ENCODE measurements around the gene CFAP77.

Gene CFAP77

DNA sequence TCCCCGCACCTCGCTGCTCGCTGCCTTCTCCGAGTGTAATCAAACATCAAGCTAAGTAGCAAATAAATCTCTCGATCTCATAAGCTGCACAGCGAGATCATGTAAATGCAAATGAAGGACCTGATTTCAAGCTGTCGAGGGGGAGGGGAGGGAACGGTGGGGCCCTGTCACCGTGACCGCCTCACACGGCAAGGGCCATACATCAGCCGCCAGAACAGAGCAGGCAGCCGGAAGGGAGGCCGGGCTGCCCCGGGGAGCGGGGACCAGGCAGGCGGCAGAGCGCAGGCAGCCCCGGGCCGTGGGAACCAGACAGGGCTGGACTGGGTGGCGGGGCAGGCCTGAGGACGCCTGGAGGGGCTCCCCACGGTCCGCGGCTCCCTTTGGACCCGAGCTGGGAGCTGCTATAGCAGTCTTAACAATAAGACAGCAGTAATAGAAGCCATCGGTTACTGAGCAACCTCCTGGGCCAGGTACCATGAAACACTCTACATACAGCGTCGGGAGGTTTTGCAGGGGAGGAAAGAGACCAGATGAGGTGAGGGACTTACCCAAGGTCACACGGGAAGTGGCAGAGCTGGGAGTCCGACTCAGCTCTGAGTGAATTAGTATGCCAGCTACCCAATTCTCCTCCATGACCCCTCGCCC lies 76.8 kb downstream of the CFAP77 start:
- DNase-seq (ENCODE audit: extremely low read depth in 1 of 2, low read depth in 1 of 2): no peak

DNA sequence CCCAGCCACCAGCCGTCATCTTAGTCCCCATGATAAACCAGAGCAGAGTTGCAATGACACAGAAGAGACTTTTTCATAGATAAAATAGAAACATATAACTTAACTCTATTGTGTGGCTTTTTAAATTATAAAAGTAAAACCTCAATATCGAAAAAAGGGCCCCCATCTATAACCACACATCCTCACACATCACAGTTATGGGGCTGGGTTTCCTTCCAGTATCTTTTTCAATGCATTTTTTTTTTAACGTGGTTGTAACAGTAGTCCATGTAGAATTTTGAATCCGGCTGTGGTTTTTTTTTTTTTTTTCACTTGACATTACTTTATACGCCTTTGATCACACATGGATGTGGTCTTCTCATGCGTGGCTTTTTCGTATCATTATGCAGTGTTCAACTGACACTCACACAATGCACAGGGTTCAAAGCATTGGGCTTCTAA lies 77.4 kb downstream of the CFAP77 start:
- no peak for DNase-seq (ENCODE audit: extremely low read depth in 1 of 2, low read depth in 1 of 2)

DNA sequence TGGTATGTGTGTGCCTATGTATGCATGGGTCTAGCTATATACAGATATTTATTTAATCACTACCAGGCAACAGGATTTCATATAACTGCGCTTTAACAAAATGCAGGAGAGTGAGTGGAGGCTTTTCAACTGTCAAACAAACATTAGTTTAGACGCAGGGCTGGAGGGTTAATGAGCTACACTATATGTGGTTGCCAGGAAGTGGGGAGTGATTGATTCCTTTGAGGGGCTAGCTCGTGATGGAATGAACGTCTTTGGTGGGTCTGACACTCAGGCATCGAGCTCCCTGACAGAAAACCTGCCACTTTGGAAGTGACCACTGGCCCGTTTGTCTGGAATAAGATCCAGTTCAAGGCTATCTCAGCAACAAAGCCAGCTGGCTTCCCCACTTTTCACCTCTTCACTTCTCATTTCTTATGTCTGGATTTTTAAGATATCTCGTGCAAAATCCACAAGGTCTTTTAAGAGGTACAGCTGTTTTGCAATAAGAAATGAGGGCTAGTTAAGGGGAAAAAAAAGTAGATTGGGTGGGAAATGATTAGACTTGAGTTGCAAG lies 78.0 kb downstream of the CFAP77 start:
- DNase-seq (ENCODE audit: extremely low read depth in 1 of 2, low read depth in 1 of 2): no peak

DNA sequence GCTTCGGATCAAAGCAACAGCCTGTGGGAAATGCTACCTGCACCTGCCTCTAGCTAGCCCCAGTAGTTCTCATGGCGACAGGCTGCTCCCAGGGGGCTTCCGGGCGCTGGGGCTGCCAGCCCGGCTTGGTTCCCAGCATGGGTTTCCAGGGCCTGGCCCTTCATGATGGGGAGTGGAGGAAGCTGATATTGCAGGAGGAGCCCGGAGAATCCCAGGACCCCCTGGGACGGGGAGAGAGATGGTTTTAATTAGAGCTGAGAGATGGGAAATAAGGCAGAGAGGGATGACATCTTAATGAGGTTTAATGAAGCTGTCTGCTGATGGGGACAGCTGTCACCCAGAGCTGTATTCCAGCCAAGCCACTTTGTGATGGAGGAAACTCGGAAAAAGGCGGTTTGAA lies 78.6 kb downstream of the CFAP77 start:
- no peak for DNase-seq (ENCODE audit: extremely low read depth in 1 of 2, low read depth in 1 of 2)

DNA sequence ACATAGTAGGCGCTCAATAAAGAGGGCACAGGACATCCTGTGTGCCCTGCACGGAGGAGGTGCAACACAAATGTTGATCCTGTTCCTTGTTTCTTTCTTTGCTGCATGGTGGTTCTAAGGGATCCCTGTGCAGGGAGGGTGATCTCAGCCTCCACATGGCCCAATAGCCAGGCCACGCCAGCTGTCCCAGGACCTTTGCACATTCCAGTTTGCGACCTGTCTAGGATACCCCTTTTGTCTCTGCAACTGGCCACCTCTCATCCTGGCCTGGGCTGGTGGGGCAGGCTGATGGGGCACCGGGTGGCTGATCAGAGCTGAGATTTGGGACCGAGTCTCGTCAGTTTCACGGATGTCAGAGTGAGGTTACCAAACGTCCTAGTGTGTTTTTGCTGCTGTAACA lies 79.5 kb downstream of the CFAP77 start:
- DNase-seq (ENCODE audit: extremely low read depth in 1 of 2, low read depth in 1 of 2): no peak

DNA sequence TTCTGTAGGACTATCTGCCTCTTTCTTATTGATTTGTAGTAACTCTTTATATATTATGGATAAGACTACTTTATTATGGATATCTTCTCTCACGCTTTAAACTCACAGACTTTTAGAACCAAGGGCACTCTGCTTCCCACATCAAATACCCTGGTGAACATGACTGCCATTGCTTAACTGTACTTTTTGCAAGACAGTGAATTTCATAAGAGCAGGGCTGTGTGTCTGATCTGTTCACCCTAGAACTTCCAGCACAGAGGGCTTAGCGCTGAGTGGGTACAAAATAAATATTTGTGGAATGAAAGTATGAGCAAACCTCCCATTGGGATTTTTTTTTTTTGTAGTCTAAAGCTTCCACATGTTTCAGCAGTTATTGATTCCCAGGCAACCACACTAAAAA lies 84.8 kb downstream of the CFAP77 start:
- DNase-seq (ENCODE audit: extremely low read depth in 1 of 2, low read depth in 1 of 2): no peak

DNA sequence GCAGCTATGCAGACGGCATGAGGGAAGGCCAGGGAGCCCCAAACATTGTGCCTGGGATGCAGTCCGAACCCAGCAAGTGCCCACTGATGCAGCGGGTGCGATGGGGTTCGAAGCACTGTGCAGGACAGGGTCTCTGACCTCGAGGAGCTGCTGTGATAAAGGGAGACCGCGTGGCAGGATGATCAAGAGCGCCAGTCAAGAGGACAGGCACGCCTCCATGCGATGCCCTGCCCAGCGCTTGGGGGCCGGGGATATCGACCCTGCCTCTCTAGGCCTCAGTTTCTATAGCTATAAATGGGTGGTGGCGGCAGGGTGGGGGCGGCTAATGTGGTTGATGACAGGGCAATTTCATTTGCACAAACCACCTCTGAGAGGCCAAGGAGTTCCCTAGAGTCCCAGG lies 87.7 kb downstream of the CFAP77 start:
- no peak for DNase-seq (ENCODE audit: extremely low read depth in 1 of 2, low read depth in 1 of 2)

DNA sequence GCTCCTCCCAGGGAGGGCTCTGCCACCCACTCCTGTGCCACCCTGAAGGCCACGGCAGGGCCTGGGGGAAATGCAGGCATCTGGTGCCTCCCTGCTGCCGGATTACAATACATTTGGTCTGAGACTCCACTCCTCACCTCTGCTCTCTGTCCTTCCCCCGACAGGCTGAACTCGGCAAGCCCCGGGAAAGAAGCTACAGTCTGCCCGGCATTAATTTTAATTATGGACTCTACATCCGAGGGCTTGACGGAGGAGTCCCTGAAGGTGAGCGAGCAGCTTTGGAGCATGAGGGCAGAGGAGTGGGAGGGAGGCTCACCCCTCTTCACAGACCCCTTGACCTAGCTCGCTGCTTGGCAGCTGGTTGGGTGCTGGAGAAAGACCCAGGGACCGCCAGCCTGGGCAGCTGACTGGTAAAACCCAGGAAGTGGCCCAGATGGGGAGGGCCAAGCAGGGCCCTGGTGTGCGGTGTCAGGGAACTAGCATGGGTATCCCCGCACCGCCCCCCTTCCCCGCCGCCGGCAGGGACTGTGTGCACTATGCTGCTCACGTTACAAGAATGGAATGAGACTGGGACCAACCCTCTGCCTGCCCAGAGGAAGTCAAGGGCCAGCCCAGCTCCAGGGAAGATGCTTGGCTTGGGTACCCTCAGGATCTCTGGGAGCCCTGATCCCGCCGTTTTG lies 88.7 kb downstream of the CFAP77 start:
- DNase-seq (ENCODE audit: extremely low read depth in 1 of 2, low read depth in 1 of 2): no peak

DNA sequence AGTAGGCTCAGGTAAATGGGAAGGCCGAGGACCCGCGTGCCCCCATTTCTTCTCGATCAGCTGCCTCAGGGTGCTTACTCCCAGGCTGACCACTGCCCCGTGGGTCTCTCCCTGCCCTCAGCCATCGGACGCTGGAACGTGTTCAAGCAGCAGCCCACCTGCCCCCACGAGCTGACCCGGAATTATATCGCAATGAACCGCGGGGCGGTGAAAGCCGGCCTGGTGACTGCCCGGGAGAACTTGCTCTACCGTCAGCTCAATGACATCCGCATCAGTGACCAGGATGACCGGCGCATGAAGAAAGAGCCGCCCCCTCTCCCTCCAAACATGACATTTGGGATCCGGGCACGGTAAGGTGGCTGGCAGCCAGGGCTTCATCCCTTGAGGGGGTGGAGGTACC lies 89.2 kb downstream of the CFAP77 start:
- DNase-seq (ENCODE audit: extremely low read depth in 1 of 2, low read depth in 1 of 2): no peak

DNA sequence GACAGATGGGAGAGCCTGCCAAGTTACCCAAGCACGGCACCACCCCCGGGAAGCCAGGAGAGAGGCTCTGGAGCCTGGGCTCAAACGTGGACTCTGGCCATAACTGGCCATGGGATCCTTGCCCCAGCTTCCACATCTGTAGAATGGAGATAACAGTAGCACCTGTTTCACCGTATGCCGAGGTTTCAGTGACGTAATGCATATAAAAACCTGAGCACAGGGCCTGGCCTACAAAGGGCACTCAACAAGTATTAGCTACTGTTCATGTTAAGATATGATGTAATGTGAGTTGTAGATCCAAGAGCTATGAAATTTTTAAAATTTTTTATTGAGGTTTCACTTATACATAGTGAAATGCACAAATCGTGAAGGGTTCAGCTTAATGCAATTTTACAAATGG lies 90.2 kb downstream of the CFAP77 start:
- DNase-seq (ENCODE audit: extremely low read depth in 1 of 2, low read depth in 1 of 2): no peak

DNA sequence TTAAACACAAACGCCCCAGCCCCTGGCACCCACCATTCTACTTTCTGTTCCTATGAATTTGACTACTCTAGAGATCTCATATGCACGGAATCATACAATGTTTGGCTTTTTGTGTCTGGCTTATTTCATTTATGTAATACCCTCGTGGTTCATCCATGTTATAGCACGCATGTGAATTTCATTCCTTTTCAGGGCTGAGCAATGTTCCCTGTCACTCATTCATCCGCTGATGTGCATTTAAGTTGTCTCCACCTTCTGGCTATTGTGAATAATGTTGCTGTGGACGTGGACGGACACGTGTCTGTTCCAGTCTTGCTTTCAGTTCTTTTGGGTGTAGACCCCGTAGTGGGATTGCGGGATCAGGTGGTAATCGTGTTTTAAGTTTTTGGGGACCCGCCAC lies 92.5 kb downstream of the CFAP77 start:
- DNase-seq (ENCODE audit: extremely low read depth in 1 of 2, low read depth in 1 of 2): no peak

DNA sequence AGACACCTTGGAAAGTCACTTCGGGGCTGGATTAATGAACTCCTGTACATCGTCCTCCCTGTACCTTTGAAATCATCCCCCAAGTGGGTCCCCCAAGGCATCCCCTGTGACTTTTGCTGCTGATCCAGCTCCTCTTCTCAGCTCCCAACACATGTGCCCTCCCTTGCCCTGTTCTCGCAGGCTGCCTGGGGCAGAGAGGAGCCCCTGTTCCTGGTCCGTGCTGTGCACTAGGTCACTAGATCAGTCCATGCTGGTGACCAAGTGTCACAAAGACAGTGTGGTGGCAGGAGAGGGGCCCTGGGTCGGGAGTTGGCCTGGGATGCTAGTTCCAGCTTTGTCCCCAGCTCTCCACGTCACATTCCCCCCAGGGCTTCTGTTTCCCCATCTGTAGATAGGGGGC lies 93.1 kb downstream of the CFAP77 start:
- DNase-seq (ENCODE audit: extremely low read depth in 1 of 2, low read depth in 1 of 2): no peak

DNA sequence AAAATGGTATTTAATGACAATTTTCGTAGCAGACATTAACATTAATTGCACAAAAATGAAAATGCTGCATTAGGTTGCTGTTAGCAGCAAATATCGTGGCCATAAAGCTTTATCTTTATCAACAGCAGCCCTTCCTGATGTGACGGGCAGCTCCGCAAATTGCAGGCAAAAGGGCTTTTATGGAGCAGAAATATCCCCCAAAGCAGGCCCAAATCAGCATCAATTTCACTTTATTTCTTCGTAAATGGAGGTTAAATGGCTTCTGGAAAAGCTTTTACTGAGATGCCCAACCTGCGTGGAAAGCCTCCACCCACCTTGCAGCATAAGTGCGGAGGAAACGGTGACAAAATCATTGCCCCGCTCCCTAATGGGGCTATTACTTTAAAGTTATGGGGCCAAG lies 94.5 kb downstream of the CFAP77 start:
- no peak for DNase-seq (ENCODE audit: extremely low read depth in 1 of 2, low read depth in 1 of 2)

DNA sequence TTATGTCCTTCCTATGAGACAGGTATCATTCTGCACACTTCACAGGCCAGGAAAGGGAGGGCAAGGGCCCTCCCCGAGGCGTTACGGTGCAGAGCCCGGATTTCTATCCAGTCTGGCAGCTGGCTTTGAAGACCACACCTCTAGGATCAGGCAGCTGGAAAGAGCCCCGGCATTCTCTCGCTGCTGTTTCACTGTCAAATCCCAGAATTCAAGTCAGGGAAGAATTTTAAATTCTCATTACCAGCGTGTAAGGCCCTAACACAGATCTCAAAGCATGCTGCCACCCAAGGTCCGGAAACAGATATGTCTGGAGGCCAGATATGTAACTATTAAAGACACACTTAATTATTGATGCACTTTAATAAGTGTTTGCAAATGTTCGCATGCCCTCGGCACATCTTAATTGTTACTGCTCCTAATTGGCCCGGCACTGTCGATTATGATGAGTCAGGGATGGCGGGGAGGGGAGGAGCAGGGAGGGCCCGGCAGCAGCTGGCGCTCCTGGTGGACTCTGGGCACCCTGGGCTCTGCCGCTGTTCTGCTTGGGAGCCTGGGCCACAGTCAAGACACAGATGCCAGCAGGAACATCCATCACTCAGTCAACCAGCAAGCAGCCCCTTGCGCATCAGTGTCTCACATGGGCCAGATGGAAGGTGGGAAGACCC lies 96.1 kb downstream of the CFAP77 start:
- DNase-seq (ENCODE audit: extremely low read depth in 1 of 2, low read depth in 1 of 2): no peak

DNA sequence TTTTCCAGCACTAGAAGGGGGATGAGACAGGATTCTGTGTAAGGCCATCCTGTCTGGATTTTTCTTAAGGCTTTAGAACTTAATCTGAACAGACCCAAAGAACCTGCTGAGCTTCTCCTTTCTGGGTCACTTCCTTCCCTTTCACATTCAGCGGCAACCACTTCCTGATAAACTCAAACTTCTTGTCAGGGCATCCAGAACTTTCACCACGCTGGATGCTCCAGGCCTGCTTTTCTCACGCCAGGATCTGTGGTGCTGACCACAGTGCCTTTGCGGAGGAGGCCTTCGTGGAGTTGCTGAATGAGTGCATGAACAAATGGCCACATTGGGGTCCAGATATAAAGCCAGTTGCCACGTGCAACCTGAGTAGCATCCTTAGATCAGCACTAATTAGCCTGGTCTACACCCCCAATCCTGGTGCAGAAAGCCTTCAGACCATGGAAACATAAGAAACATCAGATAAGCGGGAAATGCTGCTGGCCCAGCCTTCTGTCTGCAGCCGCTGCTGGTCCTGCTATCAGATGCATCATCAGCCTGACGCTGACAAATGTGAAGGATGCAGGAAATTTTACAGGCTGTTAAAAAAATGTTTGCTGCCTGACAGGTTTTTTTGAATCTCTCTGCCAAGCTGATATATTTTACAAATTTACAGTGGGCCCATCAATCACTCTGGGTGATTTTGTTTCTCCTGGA lies 97.1 kb downstream of the CFAP77 start:
- no peak for DNase-seq (ENCODE audit: extremely low read depth in 1 of 2, low read depth in 1 of 2)

DNA sequence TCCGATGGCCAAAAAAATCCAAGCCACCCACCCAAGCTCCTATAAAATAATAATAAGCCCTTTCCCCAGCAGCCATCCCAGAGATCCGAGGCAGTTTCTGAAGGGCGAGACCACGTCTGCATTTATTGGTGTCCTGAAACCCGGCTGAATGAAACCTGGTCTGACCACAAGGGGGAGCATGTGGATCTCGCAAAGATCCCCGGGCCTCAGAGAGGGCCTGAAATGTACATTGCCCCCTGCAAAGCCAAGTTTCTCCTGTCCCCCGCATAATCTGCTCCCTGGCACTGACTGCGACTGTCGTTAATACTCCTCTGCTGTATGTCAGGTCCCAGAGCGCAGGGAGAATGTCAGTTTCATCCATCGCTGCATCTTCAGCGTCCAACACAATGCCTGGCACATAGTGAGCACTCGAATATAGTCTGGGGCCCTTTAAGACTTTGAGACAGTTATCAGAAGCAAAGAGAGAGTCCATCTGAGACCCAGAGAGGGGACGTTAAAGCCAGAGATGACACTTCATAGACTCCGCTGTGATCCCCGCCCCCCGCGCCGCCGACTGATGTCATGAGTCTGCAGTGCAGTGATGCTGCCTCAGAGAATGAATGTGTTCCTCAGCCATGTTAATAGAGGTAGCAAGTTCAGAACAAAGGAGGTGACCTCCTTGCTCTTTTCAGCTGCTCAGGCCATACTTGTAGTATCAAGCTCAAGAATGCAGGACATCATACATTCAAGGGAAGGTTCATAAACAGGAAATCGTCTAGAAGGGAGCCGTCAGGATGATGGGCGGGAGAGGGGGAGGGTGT lies 97.9 kb downstream of the CFAP77 start:
- peak; percentile 19 to 43 for DNase-seq (ENCODE audit: extremely low read depth in 1 of 2, low read depth in 1 of 2)

DNA sequence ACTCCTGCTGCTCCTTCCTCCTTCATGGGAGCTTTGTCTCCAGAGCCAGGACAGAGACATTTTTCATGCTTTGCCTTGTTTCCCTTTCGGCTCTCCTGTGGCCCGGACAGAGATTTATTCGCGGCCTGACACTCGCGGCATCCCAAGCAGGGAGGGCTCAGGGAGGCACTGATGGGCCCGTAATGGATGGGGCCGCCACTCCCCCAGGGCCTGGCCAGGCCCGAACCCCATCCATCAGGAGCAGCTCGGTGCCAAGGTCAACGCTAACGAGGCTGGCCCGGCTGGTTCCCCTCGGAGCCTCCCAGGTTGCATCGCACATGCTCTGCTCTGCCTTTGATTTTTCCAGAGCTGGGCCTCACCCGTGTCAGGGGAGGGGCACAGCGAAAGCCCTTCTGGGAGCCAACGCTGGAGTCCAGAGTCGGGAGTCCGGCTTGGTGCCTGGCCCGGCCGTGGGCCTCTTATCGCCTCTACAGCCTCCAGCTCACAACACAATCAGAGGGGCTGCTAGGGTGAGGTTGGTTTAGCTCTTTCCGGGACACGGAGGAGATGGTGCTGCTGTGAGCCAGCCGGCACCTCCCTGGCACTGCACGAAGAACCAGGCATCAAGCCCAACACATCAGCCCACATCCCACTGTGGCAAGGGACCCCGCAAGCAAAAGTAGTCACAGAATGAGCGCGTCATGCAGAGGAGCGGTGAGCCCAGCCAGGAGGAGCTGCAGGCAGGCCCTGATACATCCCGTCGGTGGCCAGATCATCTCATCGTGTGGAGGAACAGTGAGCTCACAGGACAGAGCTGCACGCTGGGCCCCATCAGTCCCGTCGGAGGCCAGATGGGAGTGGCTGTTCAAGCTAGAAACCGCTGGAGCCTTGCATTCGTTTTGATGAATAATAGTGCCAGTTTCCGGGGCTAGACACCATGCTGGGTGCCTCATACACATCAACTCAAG lies 100.2 kb downstream of the CFAP77 start:
- DNase-seq (ENCODE audit: extremely low read depth in 1 of 2, low read depth in 1 of 2): no peak

DNA sequence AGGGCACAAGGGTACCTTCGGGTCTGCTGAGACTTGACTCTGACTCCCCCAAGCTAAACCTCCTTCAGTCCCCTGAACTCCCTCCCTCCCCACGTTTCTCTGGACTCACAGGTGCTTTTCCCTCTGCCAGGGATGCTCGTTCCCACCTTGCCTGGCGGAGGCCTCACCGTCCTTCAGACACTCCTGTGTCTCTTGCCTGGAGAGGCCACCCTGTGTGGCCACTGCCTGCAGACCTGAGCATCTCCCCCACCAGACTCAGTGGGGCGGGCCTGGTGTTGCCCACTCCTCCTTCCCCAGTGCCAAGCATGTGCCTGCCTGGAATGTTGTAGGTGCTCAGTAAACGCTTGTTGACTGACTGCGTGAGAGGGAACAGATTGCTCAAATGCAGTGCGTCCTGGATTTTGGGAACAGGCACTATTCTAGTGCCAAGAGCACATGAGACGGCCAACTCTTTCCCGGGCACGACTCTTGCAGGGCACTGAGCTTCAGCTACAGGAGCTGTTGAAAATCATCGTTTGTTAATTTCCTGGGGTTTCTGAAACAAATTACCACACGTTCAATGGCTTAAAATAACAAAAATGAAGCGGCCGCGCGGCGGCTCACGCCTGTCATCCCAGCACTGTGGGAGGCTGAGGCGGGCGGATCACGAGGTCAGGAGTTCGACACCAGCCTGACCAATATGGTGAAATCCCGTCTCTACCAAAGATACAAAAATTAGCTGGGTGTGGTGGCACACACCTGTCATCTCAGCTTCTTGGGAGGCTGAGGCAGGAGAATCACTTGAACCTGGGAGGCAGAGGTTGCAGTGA lies 101.4 kb downstream of the CFAP77 start:
- no peak for DNase-seq (ENCODE audit: extremely low read depth in 1 of 2, low read depth in 1 of 2)

DNA sequence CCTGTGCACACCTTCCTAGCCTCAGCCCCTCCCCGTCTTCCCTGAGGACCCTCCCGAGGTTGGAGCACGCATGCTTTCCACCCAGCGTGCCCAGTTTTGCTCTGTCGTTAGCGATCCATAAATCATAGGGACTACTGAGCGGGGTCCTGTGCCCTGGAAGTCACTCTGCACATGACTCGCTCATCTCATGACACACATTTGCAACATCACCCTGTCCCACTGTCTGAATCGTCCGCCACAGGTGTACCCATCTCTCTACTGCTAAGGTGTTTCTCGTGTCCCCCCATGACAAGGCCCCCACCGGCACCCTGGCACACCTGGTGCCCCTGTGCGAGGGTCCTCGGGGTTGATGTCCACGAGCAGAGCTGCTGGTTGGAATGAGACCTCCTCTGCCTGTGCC lies 103.4 kb downstream of the CFAP77 start:
- DNase-seq (ENCODE audit: extremely low read depth in 1 of 2, low read depth in 1 of 2): no peak

All from activated CD8-positive, alpha-beta memory T cell treated with anti-CD3 and anti-CD28 coated beads for 1 hour (primary cell).